ENCODE measurements around the gene PTPRM.

PTPRM gene

GRCh38 chr18:7601246-7601615, 34.1 kb downstream of the PTPRM start:
- DNase-seq: peak; percentile 44

DNA sequence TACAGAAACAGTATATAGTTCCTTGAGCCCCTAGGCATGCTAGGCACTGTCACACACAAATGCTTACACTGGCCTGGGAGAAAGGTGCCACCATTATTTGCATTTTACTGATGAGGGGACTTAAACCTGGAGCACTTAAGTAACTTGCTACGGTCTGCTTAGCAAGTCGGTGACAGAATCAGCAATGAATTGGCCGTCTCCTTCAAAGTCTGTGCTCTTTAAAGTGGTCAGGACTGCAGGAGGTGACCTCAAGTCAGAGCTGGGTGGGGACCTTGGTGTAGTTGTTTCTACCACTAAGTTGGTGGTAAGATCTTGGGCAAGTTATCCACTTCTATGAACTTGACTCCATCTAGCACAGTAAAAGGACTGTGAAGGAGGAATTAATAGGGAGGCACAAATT, 34.8 kb downstream of the PTPRM start:
- DNase-seq: no peak

- DNase-seq: no peak
Measured at GRCh38 chr18:7603259-7604000, 36.3 kb downstream of the PTPRM start.

DNA sequence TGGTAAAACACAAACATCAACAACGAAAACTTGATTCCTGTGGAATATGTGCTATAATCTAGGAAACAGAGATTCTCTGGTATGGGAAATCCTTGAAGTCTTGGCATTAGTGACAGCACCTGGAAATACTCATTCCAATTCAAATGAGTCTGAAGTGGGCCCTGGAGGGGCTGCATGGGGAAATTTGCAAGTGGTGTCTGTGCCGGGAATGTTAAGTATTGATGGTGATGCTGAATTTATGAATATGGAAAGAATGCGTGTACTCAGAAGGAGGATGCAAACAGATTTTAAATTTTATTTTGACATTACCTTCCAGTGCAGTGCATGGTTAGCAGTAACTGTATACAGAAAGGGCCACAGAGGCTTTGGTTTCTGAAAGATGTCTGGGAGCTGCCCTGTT, 37.2 kb downstream of the PTPRM start:
- DNase-seq: no peak

GRCh38 chr18:7605705-7606104, 38.6 kb downstream of the PTPRM start:
- no peak for DNase-seq

- no peak for DNase-seq
Measured at GRCh38 chr18:7607540-7608173, 40.5 kb downstream of the PTPRM start.

GRCh38 chr18:7608174-7608550, 41.0 kb downstream of the PTPRM start:
- DNase-seq: peak; percentile 64

DNA sequence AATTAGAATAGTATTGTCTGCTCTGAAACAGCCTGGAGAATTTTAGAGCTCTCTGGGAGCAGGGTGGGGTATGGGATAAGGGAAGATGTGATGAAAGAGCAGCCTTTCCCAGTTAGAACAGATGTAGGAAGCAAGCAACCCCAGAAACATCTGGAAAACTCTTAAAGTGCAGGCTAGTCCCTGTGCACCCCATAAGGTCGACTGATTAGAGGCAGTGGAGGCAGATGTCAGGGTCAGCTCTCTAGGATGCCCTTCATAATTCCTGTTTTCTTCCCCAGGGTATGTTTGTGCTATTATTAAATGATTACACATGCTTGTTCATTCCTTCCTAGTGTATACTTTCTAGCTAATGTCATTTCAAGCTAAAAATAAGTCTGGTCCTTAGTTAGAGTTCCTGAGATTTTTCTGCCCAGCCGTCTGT, 41.7 kb downstream of the PTPRM start:
- DNase-seq: peak; percentile 82

DNA sequence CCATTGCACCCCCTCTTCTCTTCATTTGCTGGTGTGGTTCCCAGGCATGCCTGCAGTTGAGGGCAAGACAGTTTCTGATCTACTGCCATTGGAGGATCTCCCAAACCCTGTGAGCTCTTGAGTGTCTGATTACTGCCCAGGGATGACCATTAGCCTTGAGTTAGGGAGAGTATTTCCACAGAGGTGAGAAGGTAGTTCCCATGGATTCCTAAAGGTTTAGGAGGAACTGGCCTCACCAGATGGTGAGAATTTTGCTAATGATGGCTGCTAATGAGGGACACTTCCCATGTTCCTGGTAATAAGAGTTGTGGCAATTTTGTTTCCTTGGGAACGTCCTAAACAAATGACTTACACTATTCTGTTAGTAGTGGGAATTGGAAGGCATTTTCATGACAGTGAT, 42.5 kb downstream of the PTPRM start:
- no peak for DNase-seq

DNA sequence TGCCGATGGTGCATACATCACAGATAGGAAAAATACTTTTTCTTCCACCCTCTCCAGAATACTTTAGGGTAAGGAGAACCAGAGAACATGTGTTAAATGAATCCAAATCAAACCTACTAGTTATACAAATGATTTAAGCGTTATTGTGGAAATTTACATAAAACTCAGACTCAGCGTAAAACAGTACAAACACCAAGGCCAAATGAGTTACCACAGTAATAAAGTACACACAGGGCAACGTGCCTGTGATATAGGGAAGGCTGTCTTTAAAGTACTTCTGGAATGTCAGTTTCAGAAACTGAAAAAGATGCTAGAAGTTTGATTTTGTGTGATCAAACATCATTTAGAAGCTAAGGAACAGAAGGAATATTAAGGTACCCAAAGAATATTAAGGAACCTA, 46.9 kb downstream of the PTPRM start:
- DNase-seq: no peak

DNA sequence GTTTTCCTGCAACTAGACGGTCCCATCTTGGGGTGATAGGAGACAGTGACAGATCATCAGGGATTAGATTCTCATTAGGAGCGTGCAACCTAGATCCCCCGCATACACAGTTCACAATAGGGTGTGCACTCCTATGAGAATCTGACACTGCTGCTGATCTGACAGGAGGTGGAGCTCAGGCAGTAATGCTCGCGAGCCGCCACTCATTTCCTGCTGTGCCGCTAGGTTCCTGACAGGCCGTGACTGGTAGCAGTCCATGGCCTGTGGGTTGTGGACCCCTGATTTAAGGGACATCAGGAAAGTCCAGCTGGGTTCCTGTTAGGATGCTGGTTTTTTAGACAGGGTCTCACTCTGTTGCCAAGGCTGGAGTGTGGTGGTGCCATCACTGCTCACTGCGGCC, 48.7 kb downstream of the PTPRM start:
- DNase-seq: no peak

DNA sequence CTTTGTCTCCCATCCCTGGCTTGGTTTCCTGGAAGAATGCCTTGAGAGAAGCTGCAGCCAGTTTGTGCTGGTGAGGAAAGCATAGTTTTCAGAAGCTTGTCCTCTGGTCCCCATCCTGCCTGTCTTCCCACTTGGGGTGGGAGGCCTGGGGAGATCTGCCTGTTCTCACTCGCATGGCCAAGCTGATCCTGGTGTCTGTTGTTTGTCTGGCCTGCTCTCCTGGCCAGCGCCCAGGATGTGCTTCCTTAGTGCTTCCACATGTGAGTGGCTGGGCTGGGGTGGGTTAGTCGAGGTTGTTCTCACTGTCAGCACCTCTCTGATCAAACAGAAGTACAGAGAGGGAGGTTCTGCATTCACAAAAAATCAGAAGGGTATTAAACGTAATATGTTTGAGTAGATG, 49.5 kb downstream of the PTPRM start:
- DNase-seq: peak; percentile 24

GRCh38 chr18:7617738-7618422, 50.8 kb downstream of the PTPRM start:
- DNase-seq: peak; percentile 82

DNA sequence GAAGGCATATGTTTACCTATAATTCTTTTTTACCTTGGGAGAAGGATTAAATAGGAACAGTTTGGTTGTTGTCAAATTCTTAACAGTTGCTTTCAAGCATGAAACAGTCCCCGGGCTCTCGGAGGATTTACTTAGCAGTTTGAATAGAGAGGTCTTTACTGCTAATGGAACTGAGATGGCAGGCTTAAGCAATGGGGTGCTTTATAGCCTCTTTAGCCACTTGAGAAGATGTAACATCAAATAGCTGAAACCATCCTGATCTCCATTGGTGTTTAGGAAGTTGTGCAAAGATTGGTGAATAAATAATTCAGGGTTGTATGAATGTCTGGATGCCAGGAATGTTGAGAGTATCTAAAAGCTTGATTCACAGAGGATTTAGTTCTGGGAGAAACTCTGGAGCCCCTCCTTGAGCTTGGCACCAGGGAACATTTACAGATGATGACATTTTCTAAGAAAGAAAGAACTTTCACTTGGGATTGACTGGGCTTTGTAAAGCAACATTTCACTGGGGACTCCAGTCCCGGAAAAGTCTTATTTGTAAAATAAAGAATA, 51.9 kb downstream of the PTPRM start:
- DNase-seq: no peak

DNA sequence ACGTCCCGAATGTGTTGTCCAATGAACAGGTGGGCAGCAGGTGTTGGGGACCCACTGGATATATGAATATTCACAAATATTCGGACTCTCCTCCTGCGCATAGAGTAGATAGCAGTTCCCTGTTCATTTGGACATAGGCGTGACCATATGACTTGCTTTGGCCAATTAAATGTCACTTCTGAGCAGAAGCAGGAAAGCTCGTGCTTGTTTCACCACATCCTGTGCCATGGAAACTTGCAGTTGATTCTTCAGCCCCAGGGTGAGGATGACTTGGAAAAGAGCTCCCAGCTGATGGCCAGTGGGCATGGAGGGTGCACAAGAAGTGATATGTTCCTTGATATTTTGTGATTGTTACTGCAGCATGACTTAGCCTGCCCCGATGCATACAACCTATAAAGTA, 52.6 kb downstream of the PTPRM start:
- DNase-seq: no peak

DNA sequence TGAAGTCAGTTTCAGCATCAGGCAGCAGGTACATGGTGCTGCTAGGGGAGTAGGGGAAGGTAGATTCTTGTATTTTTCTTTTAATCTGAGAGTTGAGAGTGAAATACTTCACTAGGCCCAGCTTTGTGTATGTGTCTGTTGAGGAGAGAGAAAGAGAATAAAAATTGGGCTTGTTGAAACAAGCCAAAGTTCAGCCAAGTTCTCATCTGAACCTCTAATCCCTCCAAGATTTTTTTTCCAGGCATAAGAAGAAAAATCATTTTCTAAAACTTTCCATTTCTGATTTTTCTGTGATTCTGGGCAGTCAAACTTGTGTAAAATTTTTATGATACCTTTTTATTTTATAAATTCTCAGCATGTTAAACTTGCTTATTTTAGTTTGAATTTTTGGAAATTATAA, 55.6 kb downstream of the PTPRM start:
- no peak for DNase-seq

DNA sequence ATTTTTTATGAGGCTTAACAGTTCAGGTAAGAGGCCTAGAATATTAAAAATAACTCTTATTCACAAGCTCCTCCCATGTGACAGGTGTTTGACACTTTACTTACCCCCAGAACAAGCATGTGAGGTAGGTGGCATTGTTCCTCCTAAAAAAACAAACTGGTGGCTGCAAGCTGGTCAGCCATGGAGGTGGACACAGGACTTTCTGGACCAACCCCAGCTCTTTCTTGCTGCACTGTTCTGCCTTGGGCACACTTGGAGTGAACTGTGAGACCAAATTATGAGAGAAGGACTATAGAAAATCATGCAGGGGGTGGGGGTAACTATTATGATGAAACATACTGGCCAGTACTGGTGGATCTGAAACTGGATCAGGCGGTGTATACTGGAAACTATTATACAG, 56.6 kb downstream of the PTPRM start:
- no peak for DNase-seq

GRCh38 chr18:7624697-7625096, 57.6 kb downstream of the PTPRM start:
- no peak for DNase-seq

DNA sequence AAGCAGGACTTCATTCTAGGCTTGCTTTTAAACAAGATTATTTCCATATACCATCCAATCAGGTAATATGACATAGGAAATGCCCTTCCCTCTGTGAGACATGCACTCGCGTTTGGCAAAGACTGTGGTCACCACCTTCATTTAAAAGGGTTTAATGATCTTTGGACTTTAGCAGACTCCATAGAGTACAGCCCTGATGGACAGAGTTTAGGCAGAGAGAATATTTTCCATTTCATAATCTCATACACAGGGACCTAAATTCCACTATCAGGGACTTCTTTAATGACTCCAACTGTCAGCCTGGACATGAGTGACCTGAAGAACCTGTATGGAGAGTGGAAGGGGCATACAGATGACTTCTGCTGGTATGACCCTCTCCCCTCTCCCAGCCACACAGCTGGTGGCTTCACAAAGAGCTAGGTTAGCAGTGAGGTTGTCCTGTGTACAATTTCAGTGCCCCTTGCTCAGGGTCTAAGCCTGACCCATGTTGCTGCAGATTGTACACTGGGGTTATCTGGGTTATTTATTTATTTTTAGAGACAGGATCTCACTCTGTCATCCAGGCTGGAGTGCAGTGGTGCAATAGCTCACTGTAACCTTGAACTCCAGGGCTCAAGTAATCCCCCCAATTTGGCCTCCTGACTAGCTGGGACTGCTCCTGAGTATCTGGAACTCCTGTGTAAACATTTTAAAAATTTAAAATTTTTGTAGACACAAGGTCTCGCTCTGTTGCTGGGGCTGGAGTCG, 59.2 kb downstream of the PTPRM start:
- no peak for DNase-seq

DNA sequence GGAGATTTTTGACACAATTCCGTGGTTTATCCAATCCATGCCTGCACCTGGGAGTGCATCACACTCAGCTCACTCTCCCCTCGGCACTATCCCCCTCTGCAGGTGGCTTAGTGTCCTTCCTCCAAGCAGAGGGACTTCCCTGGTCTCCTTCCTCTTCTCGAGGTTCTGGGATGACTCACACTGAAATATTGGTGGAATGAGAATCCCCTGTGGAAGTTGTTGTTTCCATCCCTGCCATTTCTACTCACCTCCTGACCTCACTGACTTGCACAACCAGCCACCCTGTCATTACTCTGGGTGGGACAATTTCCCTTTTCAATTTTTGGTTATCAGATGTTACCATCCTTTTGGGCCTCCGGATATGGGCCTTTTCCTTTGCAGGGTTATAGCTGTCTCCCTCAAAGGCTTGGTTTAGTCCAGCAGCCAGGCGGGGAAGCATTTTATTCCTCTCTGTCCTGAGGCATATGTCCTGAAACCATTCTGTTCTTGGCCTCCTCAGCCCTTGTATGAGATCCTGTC, 59.9 kb downstream of the PTPRM start:
- DNase-seq: peak; percentile 88

- DNase-seq: no peak
Measured at GRCh38 chr18:7629416-7629815, 62.3 kb downstream of the PTPRM start.

- DNase-seq: no peak
Measured at GRCh38 chr18:7630731-7631442, 63.8 kb downstream of the PTPRM start.
